Stimulated activated CD8-positive, alpha-beta memory T cell treated with anti-CD3 and anti-CD28 coated beads, Interleukin-2, amount 100 ng/mL, for 48 hours (primary cell): Measurements from ENCODE around the gene DCAF5.

Experiments
- DNase-seq, 2 donors: peaks; one replicate each; pipeline ENCODE4 v3.0.0-alpha.2; 2020; ENCODE audit warnings: low read depth in 2 of 2

Gene DCAF5

GRCh38 chr14:69006346-69006745, 146.6 kb downstream of the DCAF5 start:
- DNase-seq, result no peak

GRCh38 chr14:69005432-69006148, 147.3 kb downstream of the DCAF5 start:
- no peak for DNase-seq

GRCh38 chr14:69004731-69005431, 148.0 kb downstream of the DCAF5 start:
- no peak for DNase-seq

GRCh38 chr14:69003626-69004025, 149.3 kb downstream of the DCAF5 start:
- no peak for DNase-seq

- DNase-seq, result no peak
Measured at GRCh38 chr14:69002069-69002468, 150.8 kb downstream of the DCAF5 start.

- no peak for DNase-seq
Measured at GRCh38 chr14:69001375-69001774, 151.5 kb downstream of the DCAF5 start.
